Panc1 (cell line): ENCODE results near the gene ARSG. TPM values are rescaled to one million over a fixed set of nuclear protein-coding genes. Genes with fewer than 3 reads are reported as not detected.
A peak's percentile ranks its signal among the peaks of the same experiment; 100 is the strongest.

Experiments used
- ATAC-seq: fragments of 200-7000 bp; cut with Tn5 transposase; 2 replicates; pipeline ENCODE4 v1.9.1; 2020; ENCODE audit warnings: mild to moderate bottlenecking, moderate library complexity
- BruUV-seq: library from RNA; stranded (reverse); fragments of 400-500 nt; replicated peaks from 2 replicates; lab custom pipeline; 2021; lab: Mats Ljungman, UMichigan
- CTCF ChIA-PET: fragments of 300-600 bp; sonication (Branson Sonifier 250); formaldehyde crosslinking; loops from one replicate; lab custom pipeline; 2022; ENCODE audit warnings: antibody characterized with exemption; lab: Charles Lee
- POLR2A ChIA-PET: fragments of 300-600 bp; sonication (Branson Sonifier 250); formaldehyde crosslinking; loops from one replicate; lab custom pipeline; 2022; ENCODE audit warnings: antibody characterized with exemption; lab: Charles Lee
- DNase-seq: peaks from one replicate; pipeline ENCODE4 v3.0.0-alpha.2; 2010; ENCODE audit warnings: low read depth, low spot score
- H3K27ac ChIP-seq: 2 replicates; pipeline ENCODE4 v1.5.1; 2011; ENCODE audit warnings: mild to moderate bottlenecking, low read length, inconsistent platforms
- H3K27me3 ChIP-seq: fragments of 200-500 bp; sonication (Bioruptor generic); 2 replicates; pipeline ENCODE4 v1.6.0; 2014; ENCODE audit warnings: low read length, inconsistent platforms; ENCODE audit not compliant: control insufficient read depth, insufficient read depth
- H3K36me3 ChIP-seq: fragments of 200-500 bp; sonication (Bioruptor generic); 2 replicates; pipeline ENCODE4 v1.5.1; 2014; ENCODE audit warnings: inconsistent platforms, mild to moderate bottlenecking, low read length, moderate library complexity; ENCODE audit not compliant: control insufficient read depth, insufficient read depth
- H3K4me1 ChIP-seq: 2 replicates; pipeline ENCODE4 v1.5.1; 2011; ENCODE audit warnings: inconsistent platforms, mild to moderate bottlenecking, low read length, moderate library complexity; ENCODE audit not compliant: control insufficient read depth, insufficient read depth
- H3K4me3 ChIP-seq, 2 experiments: 2 replicates each; pipeline ENCODE4 v1.5.1; 2011 to 2012; ENCODE audit warnings: low read depth in 2 of 2, low read length in 2 of 2, mild to moderate bottlenecking in 2 of 2, inconsistent platforms in 1 of 2, moderate library complexity in 1 of 2
- H3K9me3 ChIP-seq: fragments of 200-500 bp; sonication (Bioruptor generic); 2 replicates; pipeline ENCODE4 v1.5.1; 2014; ENCODE audit warnings: low read depth, mild to moderate bottlenecking, inconsistent platforms, low read length, moderate library complexity; ENCODE audit not compliant: control insufficient read depth, insufficient read depth
- POLR2AphosphoS5 ChIP-seq: IDR thresholded peaks from 2 replicates; pipeline ENCODE4 v1.6.1; 2012; ENCODE audit warnings: mild to moderate bottlenecking, low read depth, low read length, moderate library complexity
- SIN3A ChIP-seq: IDR thresholded peaks from 2 replicates; pipeline ENCODE4 v1.6.1; 2012; ENCODE audit warnings: low read depth, mild to moderate bottlenecking, low read length, moderate library complexity, borderline replicate concordance; ENCODE audit not compliant: insufficient read depth
- TCF7L2 ChIP-seq: IDR thresholded peaks from 2 replicates; pipeline ENCODE4 v1.6.1; 2011; ENCODE audit warnings: mild to moderate bottlenecking, low read depth, low read length, inconsistent platforms
- in situ Hi-C: cut with HindIII; loops from 2 replicates; pipeline ENCODE4 v1.10.0; 2016; ENCODE audit warnings: low sequenced_read_pairs, low pct_unique_long_range_greater_than_20kb
- intact Hi-C: fragments of 100-400 bp; cut with micrococcal nuclease; formaldehyde crosslinking; loops from one replicate; pipeline ENCODE4 v1.10.0; 2022; ENCODE audit not compliant: unreplicated experiment
- total RNA-seq: library from RNA; stranded (reverse); gene quantifications from one replicate; pipeline ENCODE4 v1.2.1, GENCODE V29; 2021; ENCODE audit not compliant: unreplicated experiment
- TF ChIP-seq, protein P1 (sequence below), 2 experiments: IDR thresholded peaks; 2 replicates each; pipeline ENCODE4 v1.6.1; 2011 to 2012; ENCODE audit warnings: low read depth in 2 of 2, control low read depth in 1 of 2, low read length in 1 of 2, mild to moderate bottlenecking in 1 of 2, moderate library complexity in 1 of 2; ENCODE audit not compliant: insufficient read depth in 1 of 2
- TF ChIP-seq, protein P2 (sequence below): fragments of 450-650 bp; IDR thresholded peaks from 2 replicates; pipeline ENCODE4 v1.5.1; 2017; ENCODE audit warnings: mild to moderate bottlenecking

The ARSG gene
- total RNA-seq, 1 experiment from 2014 or later, result 2.3 TPM

GRCh38 chr17:68457539-68458259, 166.4 kb downstream of the ARSG start:
- Histone ChIP-seq H3K4me1 (peaks cover 6% of the 10 kb centered on the region), H3K27me3 (no peaks in the 10 kb centered on the region), H3K27ac (no peak overlapping the region), H3K4me3 (peak overlapping the region; percentile 60 to 71), H3K9me3 (no peaks in the 10 kb centered on the region), H3K36me3 (no peaks in the 10 kb centered on the region)
- BruUV-seq, result no TSS peak
- TF ChIP-seq, protein P1, sequence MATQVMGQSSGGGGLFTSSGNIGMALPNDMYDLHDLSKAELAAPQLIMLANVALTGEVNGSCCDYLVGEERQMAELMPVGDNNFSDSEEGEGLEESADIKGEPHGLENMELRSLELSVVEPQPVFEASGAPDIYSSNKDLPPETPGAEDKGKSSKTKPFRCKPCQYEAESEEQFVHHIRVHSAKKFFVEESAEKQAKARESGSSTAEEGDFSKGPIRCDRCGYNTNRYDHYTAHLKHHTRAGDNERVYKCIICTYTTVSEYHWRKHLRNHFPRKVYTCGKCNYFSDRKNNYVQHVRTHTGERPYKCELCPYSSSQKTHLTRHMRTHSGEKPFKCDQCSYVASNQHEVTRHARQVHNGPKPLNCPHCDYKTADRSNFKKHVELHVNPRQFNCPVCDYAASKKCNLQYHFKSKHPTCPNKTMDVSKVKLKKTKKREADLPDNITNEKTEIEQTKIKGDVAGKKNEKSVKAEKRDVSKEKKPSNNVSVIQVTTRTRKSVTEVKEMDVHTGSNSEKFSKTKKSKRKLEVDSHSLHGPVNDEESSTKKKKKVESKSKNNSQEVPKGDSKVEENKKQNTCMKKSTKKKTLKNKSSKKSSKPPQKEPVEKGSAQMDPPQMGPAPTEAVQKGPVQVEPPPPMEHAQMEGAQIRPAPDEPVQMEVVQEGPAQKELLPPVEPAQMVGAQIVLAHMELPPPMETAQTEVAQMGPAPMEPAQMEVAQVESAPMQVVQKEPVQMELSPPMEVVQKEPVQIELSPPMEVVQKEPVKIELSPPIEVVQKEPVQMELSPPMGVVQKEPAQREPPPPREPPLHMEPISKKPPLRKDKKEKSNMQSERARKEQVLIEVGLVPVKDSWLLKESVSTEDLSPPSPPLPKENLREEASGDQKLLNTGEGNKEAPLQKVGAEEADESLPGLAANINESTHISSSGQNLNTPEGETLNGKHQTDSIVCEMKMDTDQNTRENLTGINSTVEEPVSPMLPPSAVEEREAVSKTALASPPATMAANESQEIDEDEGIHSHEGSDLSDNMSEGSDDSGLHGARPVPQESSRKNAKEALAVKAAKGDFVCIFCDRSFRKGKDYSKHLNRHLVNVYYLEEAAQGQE (IDR thresholded peaks at IDR 0.05; ENCODE audit: insufficient read depth in 1 of 2, low read depth in 2 of 2, low read length in 1 of 2), result no peak
- peak; percentile 91 for TF ChIP-seq SIN3A
- CTCF ChIA-PET, result interaction anchor here (0.5 to 0.7 kb wide), 4 partner anchors 11 to 787 kb away, joined by 3 to 6 read pairs (median 5); no protein-coding TSS in a partner anchor
- ATAC-seq, result peak; percentile 95
- DNase-seq, result no peak
- POLR2A ChIA-PET, result no interaction called here
- in situ Hi-C loops (no loop called here), intact Hi-C loops (no loop called here)

GRCh38 chr17:68458260-68459036, 167.2 kb downstream of the ARSG start:
- ChIA-PET CTCF (interaction anchor here (0.5 to 0.6 kb wide), 2 partner anchors 10 to 296 kb away, joined by 4 to 6 read pairs; no protein-coding TSS in a partner anchor), POLR2A (no interaction called here)
- H3K27me3 ChIP-seq, result no peaks in the 10 kb centered on the region
- peaks cover 6% of the 10 kb centered on the region for H3K4me1 ChIP-seq
- DNase-seq (no peak), ATAC-seq (no peak)
- H3K9me3 ChIP-seq, result no peaks in the 10 kb centered on the region
- no TSS peak for BruUV-seq
- in situ Hi-C loops, result no loop called here
- TF ChIP-seq TCF7L2, result no peak
- TF ChIP-seq SIN3A, result no peak
- intact Hi-C loops, result no loop called here
- no peak overlapping the region for H3K27ac ChIP-seq
- H3K4me3 ChIP-seq, result peak overlapping the region; percentile 52 to 60
- H3K36me3 ChIP-seq, result no peaks in the 10 kb centered on the region

DNA sequence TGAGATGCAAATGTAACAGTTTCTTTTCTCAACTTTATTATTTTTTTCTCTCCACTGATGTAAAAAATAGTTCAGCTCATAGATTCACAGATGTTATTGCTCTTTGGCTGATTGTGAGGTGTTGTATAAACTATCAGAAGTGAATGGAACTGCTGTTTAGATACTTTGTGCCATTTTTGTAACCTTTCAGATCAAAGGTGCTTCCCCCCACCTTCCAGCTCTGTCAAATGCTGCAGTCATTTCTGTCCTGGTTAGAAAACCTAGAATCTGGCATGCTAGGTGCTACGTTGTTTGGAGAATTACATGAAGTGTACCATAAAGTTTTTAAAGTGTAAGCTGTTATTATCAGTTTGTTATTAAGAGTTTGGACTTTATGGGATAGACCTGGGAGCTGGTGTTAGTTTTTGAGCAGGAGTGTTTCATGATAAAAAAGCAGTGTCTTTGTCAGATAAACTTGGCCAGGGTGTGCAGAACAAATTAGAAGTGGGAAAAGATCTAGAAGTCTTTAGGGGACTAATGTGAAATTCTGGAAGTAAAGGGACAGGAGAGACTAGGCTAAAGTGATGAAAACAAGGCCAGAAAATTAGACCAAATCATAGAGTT, 167.8 kb downstream of the ARSG start:
- no peaks in the 10 kb centered on the region for H3K36me3 ChIP-seq
- no TSS peak for BruUV-seq
- ChIA-PET CTCF (no interaction called here), POLR2A (no interaction called here)
- H3K27ac ChIP-seq, result no peak overlapping the region
- H3K9me3 ChIP-seq, result no peaks in the 10 kb centered on the region
- intact Hi-C loops (no loop called here), in situ Hi-C loops (no loop called here)
- no peak overlapping the region for H3K4me3 ChIP-seq
- ATAC-seq, result no peak
- peaks cover 6% of the 10 kb centered on the region for H3K4me1 ChIP-seq
- TF ChIP-seq SIN3A (no peak), POLR2AphosphoS5 (no peak), TCF7L2 (no peak)
- TF ChIP-seq, protein P2, sequence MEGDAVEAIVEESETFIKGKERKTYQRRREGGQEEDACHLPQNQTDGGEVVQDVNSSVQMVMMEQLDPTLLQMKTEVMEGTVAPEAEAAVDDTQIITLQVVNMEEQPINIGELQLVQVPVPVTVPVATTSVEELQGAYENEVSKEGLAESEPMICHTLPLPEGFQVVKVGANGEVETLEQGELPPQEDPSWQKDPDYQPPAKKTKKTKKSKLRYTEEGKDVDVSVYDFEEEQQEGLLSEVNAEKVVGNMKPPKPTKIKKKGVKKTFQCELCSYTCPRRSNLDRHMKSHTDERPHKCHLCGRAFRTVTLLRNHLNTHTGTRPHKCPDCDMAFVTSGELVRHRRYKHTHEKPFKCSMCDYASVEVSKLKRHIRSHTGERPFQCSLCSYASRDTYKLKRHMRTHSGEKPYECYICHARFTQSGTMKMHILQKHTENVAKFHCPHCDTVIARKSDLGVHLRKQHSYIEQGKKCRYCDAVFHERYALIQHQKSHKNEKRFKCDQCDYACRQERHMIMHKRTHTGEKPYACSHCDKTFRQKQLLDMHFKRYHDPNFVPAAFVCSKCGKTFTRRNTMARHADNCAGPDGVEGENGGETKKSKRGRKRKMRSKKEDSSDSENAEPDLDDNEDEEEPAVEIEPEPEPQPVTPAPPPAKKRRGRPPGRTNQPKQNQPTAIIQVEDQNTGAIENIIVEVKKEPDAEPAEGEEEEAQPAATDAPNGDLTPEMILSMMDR, result no peak
- TF ChIP-seq, protein P1 (IDR thresholded peaks at IDR 0.05; ENCODE audit: insufficient read depth in 1 of 2, low read depth in 2 of 2, low read length in 1 of 2), result no peak
- H3K27me3 ChIP-seq, result no peaks in the 10 kb centered on the region
- no peak for DNase-seq
